Brain microvascular endothelial cell (primary cell): Measurements from ENCODE around the gene PPIF.

Experiments
- DNase-seq: peaks from one replicate; pipeline ENCODE4 v3.0.0-alpha.2; 2020
- H3K27ac ChIP-seq: fragments of 250-450 bp; sonication (Bioruptor Pico); 2 replicates; pipeline ENCODE4 v1.5.1; 2020; ENCODE audit warnings: mild to moderate bottlenecking, moderate library complexity
- H3K27me3 ChIP-seq: fragments of 250-450 bp; sonication (Bioruptor Pico); replicated peaks from 2 replicates; pipeline ENCODE4 v1.5.1; 2020; ENCODE audit warnings: mild to moderate bottlenecking
- H3K36me3 ChIP-seq: fragments of 250-450 bp; sonication (Bioruptor Pico); replicated peaks from 2 replicates; pipeline ENCODE4 v1.5.1; 2020; ENCODE audit warnings: mild to moderate bottlenecking
- H3K4me3 ChIP-seq: 2 replicates; pipeline ENCODE4 v1.5.1; 2011; ENCODE audit warnings: low read depth, mild to moderate bottlenecking, control low read depth, low read length, moderate library complexity
- CTCF ChIP-seq: IDR thresholded peaks from 2 replicates; pipeline ENCODE4 v1.5.1; 2011; ENCODE audit warnings: low read depth, mild to moderate bottlenecking, moderate library complexity, low read length, control low read depth, inconsistent platforms; ENCODE audit errors: missing control alignments
- in situ Hi-C: cut with HindIII; loops from 2 replicates; pipeline ENCODE4 v1.10.0; 2017; ENCODE audit warnings: low sequenced_read_pairs, low pct_ligation_motif_present

The PPIF gene

GRCh38 chr10:79311581-79312407 is 35.5 kb upstream of the PPIF start:
- Histone ChIP-seq H3K36me3 (peaks cover 50% of the 10 kb centered on the region), H3K27me3 (no peaks in the 10 kb centered on the region), H3K4me3 (no peak overlapping the region), H3K27ac (no peak overlapping the region)
- no peak for TF ChIP-seq CTCF
- in situ Hi-C loops, result no loop called here
- DNase-seq, result no peak

- in situ Hi-C loops, result no loop called here
- Histone ChIP-seq H3K27ac (no peak overlapping the region), H3K27me3 (no peaks in the 10 kb centered on the region), H3K36me3 (peaks cover 41% of the 10 kb centered on the region), H3K4me3 (no peak overlapping the region)
- no peak for DNase-seq
- TF ChIP-seq CTCF, result no peak
Observed at GRCh38 chr10:79312601-79313187, 34.6 kb upstream of the PPIF start.

- no peaks in the 10 kb centered on the region for H3K27me3 ChIP-seq
- H3K36me3 ChIP-seq, result peaks cover 35% of the 10 kb centered on the region
- in situ Hi-C loops, result no loop called here
- H3K4me3 ChIP-seq, result no peak overlapping the region
- no peak overlapping the region for H3K27ac ChIP-seq
- TF ChIP-seq CTCF, result no peak
- DNase-seq, result no peak
Observed at GRCh38 chr10:79313320-79313719, 33.9 kb upstream of the PPIF start.

- H3K36me3 ChIP-seq, result peaks cover 29% of the 10 kb centered on the region
- no peak for TF ChIP-seq CTCF
- H3K4me3 ChIP-seq, result no peak overlapping the region
- in situ Hi-C loops, result no loop called here
- no peak for DNase-seq
- H3K27me3 ChIP-seq, result no peaks in the 10 kb centered on the region
- H3K27ac ChIP-seq, result no peak overlapping the region
Observed at GRCh38 chr10:79313911-79314439, 33.3 kb upstream of the PPIF start.

- H3K27me3 ChIP-seq, result no peaks in the 10 kb centered on the region
- in situ Hi-C loops, result no loop called here
- H3K36me3 ChIP-seq, result peaks cover 20% of the 10 kb centered on the region
- no peak for TF ChIP-seq CTCF
- no peak overlapping the region for H3K27ac ChIP-seq
- no peak for DNase-seq
- H3K4me3 ChIP-seq, result no peak overlapping the region
Observed at GRCh38 chr10:79314761-79315601, 32.3 kb upstream of the PPIF start.
